ENCODE data around the gene AQP2. TPM values are rescaled to one million over a fixed set of nuclear protein-coding genes. Genes with fewer than 3 reads are reported as not detected.

The AQP2 gene
- total and polyA plus RNA-seq, 2 donors (not counting 1 experiment from before 2014, with no cell fraction given), result not detected

- H4K20me1 ChIP-seq (ENCODE audit: control insufficient read depth, insufficient read depth, low read length, poor library complexity, severe bottlenecking), result no peaks in the 10 kb centered on the region
- ATAC-seq (ENCODE audit: low read depth) (no peak), DNase-seq (no peak)
- no peaks in the 10 kb centered on the region for H3K79me2 ChIP-seq (ENCODE audit: control insufficient read depth, insufficient read depth, low read length)
- no peak overlapping the region for H3K27ac ChIP-seq (ENCODE audit: low read length in 2 of 2)
- H3K9ac ChIP-seq (ENCODE audit: low read length), result no peak overlapping the region
- H3K27me3 ChIP-seq (replicated peaks in 1 of 4; ENCODE audit: control extremely low read depth in 1 of 4, control insufficient read depth in 3 of 4, insufficient read depth in 4 of 4, low read length in 3 of 4), result peaks cover 0 to 43% (median 13%) of the 10 kb centered on the region in 4 experiments
- H3K4me3 Mint-ChIP-seq, result no peak overlapping the region
- H2AFZ ChIP-seq (ENCODE audit: insufficient read depth, low read depth, low read length, poor library complexity, severe bottlenecking), result no peak overlapping the region
- H3K27me3 Mint-ChIP-seq, result peaks cover 15% of the 10 kb centered on the region
- no peaks in the 10 kb centered on the region for H3K9me3 Mint-ChIP-seq (ENCODE audit: insufficient read depth)
- 97% methylated on average over 3 of the region's 6 CpGs for WGBS (ENCODE audit: insufficient coverage)
- intact Hi-C loops (cut with micrococcal nuclease), result no loop called here
- POLR2A ChIA-PET, result no interaction called here
- H3K4me1 ChIP-seq (ENCODE audit: control insufficient read depth in 2 of 2, insufficient read depth in 2 of 2, low read length in 2 of 2), result peaks cover 11% of the 10 kb centered on the region in 2 donors
- CTCF ChIA-PET, result interaction anchor here (6.5 kb wide), 1 partner anchor 84 kb away, joined by 90 read pairs; no protein-coding TSS in a partner anchor
- no peak for TF ChIP-seq EZH2 (IDR thresholded peaks at IDR 0.05; ENCODE audit: borderline replicate concordance, insufficient read depth, low read depth, low read length, poor library complexity, severe bottlenecking)
- TF ChIP-seq, protein P1, sequence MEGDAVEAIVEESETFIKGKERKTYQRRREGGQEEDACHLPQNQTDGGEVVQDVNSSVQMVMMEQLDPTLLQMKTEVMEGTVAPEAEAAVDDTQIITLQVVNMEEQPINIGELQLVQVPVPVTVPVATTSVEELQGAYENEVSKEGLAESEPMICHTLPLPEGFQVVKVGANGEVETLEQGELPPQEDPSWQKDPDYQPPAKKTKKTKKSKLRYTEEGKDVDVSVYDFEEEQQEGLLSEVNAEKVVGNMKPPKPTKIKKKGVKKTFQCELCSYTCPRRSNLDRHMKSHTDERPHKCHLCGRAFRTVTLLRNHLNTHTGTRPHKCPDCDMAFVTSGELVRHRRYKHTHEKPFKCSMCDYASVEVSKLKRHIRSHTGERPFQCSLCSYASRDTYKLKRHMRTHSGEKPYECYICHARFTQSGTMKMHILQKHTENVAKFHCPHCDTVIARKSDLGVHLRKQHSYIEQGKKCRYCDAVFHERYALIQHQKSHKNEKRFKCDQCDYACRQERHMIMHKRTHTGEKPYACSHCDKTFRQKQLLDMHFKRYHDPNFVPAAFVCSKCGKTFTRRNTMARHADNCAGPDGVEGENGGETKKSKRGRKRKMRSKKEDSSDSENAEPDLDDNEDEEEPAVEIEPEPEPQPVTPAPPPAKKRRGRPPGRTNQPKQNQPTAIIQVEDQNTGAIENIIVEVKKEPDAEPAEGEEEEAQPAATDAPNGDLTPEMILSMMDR (IDR thresholded peaks at IDR 0.05), result no peak
- no peak overlapping the region for H3K4me2 ChIP-seq (replicated peaks; ENCODE audit: low read depth, low read length, poor library complexity, severe bottlenecking)
- H3K4me1 Mint-ChIP-seq, result peaks cover 7% of the 10 kb centered on the region
- H3K9me3 ChIP-seq (ENCODE audit: control extremely low read depth in 1 of 3, control insufficient read depth in 2 of 3, insufficient read depth in 1 of 3, low read length in 2 of 3), result no peaks in the 10 kb centered on the region
- no peak overlapping the region for H3K27ac Mint-ChIP-seq
- no peaks in the 10 kb centered on the region for H3K36me3 ChIP-seq (replicated peaks in 1 of 2; ENCODE audit: control extremely low read depth in 1 of 2, control insufficient read depth in 1 of 2, extremely low read depth in 1 of 2, insufficient read depth in 2 of 2, low read length in 1 of 2)
- H3K4me3 ChIP-seq (ENCODE audit: control extremely low read depth in 1 of 5, extremely low read depth in 1 of 5, insufficient read depth in 1 of 5, low read depth in 2 of 5, low read length in 4 of 5), result no peak overlapping the region
Observed at GRCh38 chr12:49971141-49971540, 20.6 kb downstream of the AQP2 start.

GRCh38 chr12:49972129-49972528 lies 21.6 kb downstream of the AQP2 start:
- no peak overlapping the region for H3K9ac ChIP-seq (ENCODE audit: low read length)
- H4K20me1 ChIP-seq (ENCODE audit: control insufficient read depth, insufficient read depth, low read length, poor library complexity, severe bottlenecking), result no peaks in the 10 kb centered on the region
- H3K9me3 ChIP-seq (ENCODE audit: control extremely low read depth in 1 of 3, control insufficient read depth in 2 of 3, insufficient read depth in 1 of 3, low read length in 2 of 3), result no peaks in the 10 kb centered on the region
- Mint-ChIP-seq H3K27me3 (peaks cover 7% of the 10 kb centered on the region), H3K27ac (no peak overlapping the region), H3K4me3 (no peak overlapping the region), H3K4me1 (peaks cover 2% of the 10 kb centered on the region), H3K9me3 (ENCODE audit: insufficient read depth) (no peaks in the 10 kb centered on the region)
- CTCF ChIA-PET, result interaction anchor here (1.2 to 1.3 kb wide), 2 partner anchors 13 to 203 kb away, joined by 3 read pairs; no protein-coding TSS in a partner anchor
- 80% methylated on average over 1 of the region's 9 CpGs for WGBS (ENCODE audit: insufficient coverage)
- peaks cover 0 to 33% (median 10%) of the 10 kb centered on the region in 4 experiments for H3K27me3 ChIP-seq (replicated peaks in 1 of 4; ENCODE audit: control extremely low read depth in 1 of 4, control insufficient read depth in 3 of 4, insufficient read depth in 4 of 4, low read length in 3 of 4)
- no peaks in the 10 kb centered on the region for H3K79me2 ChIP-seq (ENCODE audit: control insufficient read depth, insufficient read depth, low read length)
- H3K4me1 ChIP-seq (ENCODE audit: control insufficient read depth in 2 of 2, insufficient read depth in 2 of 2, low read length in 2 of 2), result peaks cover 9% of the 10 kb centered on the region in 2 donors
- no peak overlapping the region for H2AFZ ChIP-seq (ENCODE audit: insufficient read depth, low read depth, low read length, poor library complexity, severe bottlenecking)
- H3K36me3 ChIP-seq (replicated peaks in 1 of 2; ENCODE audit: control extremely low read depth in 1 of 2, control insufficient read depth in 1 of 2, extremely low read depth in 1 of 2, insufficient read depth in 2 of 2, low read length in 1 of 2), result no peaks in the 10 kb centered on the region
- H3K4me3 ChIP-seq (ENCODE audit: control extremely low read depth in 1 of 5, extremely low read depth in 1 of 5, insufficient read depth in 1 of 5, low read depth in 2 of 5, low read length in 4 of 5), result no peak overlapping the region
- no peak for ATAC-seq (ENCODE audit: low read depth)
- no peak overlapping the region for H3K27ac ChIP-seq (ENCODE audit: low read length in 2 of 2)
- POLR2A ChIA-PET, result no interaction called here
- H3K4me2 ChIP-seq (replicated peaks; ENCODE audit: low read depth, low read length, poor library complexity, severe bottlenecking), result no peak overlapping the region
- TF ChIP-seq, protein P1 (IDR thresholded peaks at IDR 0.05), result no peak
- no peak for TF ChIP-seq EZH2 (IDR thresholded peaks at IDR 0.05; ENCODE audit: borderline replicate concordance, insufficient read depth, low read depth, low read length, poor library complexity, severe bottlenecking)
- intact Hi-C loops (cut with micrococcal nuclease), result no loop called here
- no peak for DNase-seq
